SK-N-SH (cell line): ENCODE results near the gene TMEM109. TPM values are rescaled to one million over a fixed set of nuclear protein-coding genes. Genes with fewer than 3 reads are reported as not detected.

Source experiments
- CTCF ChIA-PET: fragments of 300-600, 350-600 bp; formaldehyde crosslinking; extraction: SDS; loops from one replicate; lab custom pipeline; 2021; lab: Yijun Ruan, JAX
- POLR2A ChIA-PET: fragments of 350-600 bp; sonication (Branson Sonifier 250); formaldehyde crosslinking; extraction: SDS; loops from one replicate; lab custom pipeline; 2020; ENCODE audit warnings: antibody characterized with exemption, inconsistent platforms; lab: Yijun Ruan, JAX
- DNase-seq: peaks from one replicate; pipeline ENCODE4 v3.0.0; 2012
- H2AFZ ChIP-seq: fragments of 200-600 bp; sonication (generic); 2 replicates; pipeline ENCODE4 v1.8.1; 2016; ENCODE audit warnings: antibody characterized with exemption, mild to moderate bottlenecking, low read depth
- H3F3A ChIP-seq: fragments of 200-600 bp; sonication (generic); replicated peaks from 2 replicates; pipeline ENCODE3; 2016; ENCODE audit warnings: antibody characterized with exemption, mild to moderate bottlenecking; ENCODE audit not compliant: insufficient read depth
- H3K27ac ChIP-seq, 2 experiments: fragments of 200-500 bp in 1 of 2; fragments of 200-600 bp in 1 of 2; sonication (Bioruptor generic) in 1 of 2; sonication (generic), shearing (Covaris generic) in 1 of 2; 2 replicates each; pipeline versions ENCODE4 v1.5.1 to v1.6.1; 2014 to 2016; ENCODE audit warnings: low read depth in 2 of 2, inconsistent platforms in 1 of 2, low read length in 1 of 2, mild to moderate bottlenecking in 1 of 2, mixed read lengths in 1 of 2
- H3K27me3 ChIP-seq: fragments of 200-600 bp; sonication (generic), shearing (Covaris generic); 2 replicates; pipeline ENCODE4 v1.6.1; 2016; ENCODE audit warnings: mixed run types; ENCODE audit not compliant: insufficient read depth
- H3K36me3 ChIP-seq, 2 experiments: fragments of 200-500 bp in 1 of 2; fragments of 200-600 bp in 1 of 2; sonication (Bioruptor generic) in 1 of 2; sonication (generic) in 1 of 2; replicated peaks in 1 of 2; 2 replicates each; pipeline versions ENCODE3 to v1.5.1; 2014 to 2016; ENCODE audit warnings: low read length in 1 of 2, mild to moderate bottlenecking in 1 of 2; ENCODE audit not compliant: insufficient read depth in 2 of 2, control insufficient read depth in 1 of 2
- H3K4me1 ChIP-seq, 2 experiments: fragments of 200-500 bp in 1 of 2; fragments of 200-600 bp in 1 of 2; sonication (Bioruptor generic) in 1 of 2; sonication (generic), shearing (Covaris generic) in 1 of 2; 2 replicates each; pipeline versions ENCODE4 v1.5.1 to v1.6.1; 2014 to 2016; ENCODE audit warnings: low read depth in 1 of 2, low read length in 1 of 2, mixed run types in 1 of 2; ENCODE audit not compliant: insufficient read depth in 2 of 2, control insufficient read depth in 1 of 2
- H3K4me2 ChIP-seq: fragments of 200-600 bp; sonication (generic), shearing (Covaris generic); 2 replicates; pipeline ENCODE4 v1.6.1; 2017; ENCODE audit warnings: mixed run types
- H3K4me3 ChIP-seq, 2 experiments: fragments of 200-500 bp in 1 of 2; fragments of 200-600 bp in 1 of 2; sonication (Bioruptor generic) in 1 of 2; sonication (generic), shearing (Covaris generic) in 1 of 2; 2 replicates each; pipeline versions ENCODE4 v1.5.1 to v1.8.1; 2014 to 2016; ENCODE audit warnings: low read depth in 2 of 2, inconsistent platforms in 1 of 2, low read length in 1 of 2, mild to moderate bottlenecking in 1 of 2, mixed read lengths in 1 of 2, moderate library complexity in 1 of 2
- H3K79me2 ChIP-seq: fragments of 200-600 bp; sonication (generic); 2 replicates; pipeline ENCODE4 v1.8.1; 2017; ENCODE audit warnings: mild to moderate bottlenecking; ENCODE audit not compliant: insufficient read depth
- H3K9ac ChIP-seq: fragments of 200-600 bp; sonication (generic); 2 replicates; pipeline ENCODE4 v1.6.1; 2017; ENCODE audit warnings: mixed run types
- H3K9me2 ChIP-seq: fragments of 200-600 bp; sonication (generic); 2 replicates; pipeline ENCODE4 v1.6.1; 2017; ENCODE audit warnings: mixed run types
- H3K9me3 ChIP-seq: fragments of 200-600 bp; sonication (generic); 2 replicates; pipeline ENCODE4 v1.6.1; 2017; ENCODE audit warnings: mixed run types, mild to moderate bottlenecking, moderate library complexity
- H4K20me1 ChIP-seq: fragments of 200-600 bp; sonication (generic); 2 replicates; pipeline ENCODE4 v1.6.1; 2017; ENCODE audit warnings: mild to moderate bottlenecking, mixed run types; ENCODE audit not compliant: insufficient read depth
- CTCF ChIP-seq: fragments of 200-600 bp; sonication (generic); IDR thresholded peaks from 2 replicates; pipeline ENCODE4 v1.6.1; 2017; ENCODE audit warnings: antibody characterized with exemption, mild to moderate bottlenecking, moderate library complexity
- EZH2phosphoT487 ChIP-seq: fragments of 200-600 bp; sonication (generic); IDR thresholded peaks from 2 replicates; pipeline ENCODE4 v1.6.1; 2017; ENCODE audit warnings: low read depth, mixed run types, mild to moderate bottlenecking, antibody characterized with exemption, moderate library complexity, borderline replicate concordance
- FOSL2 ChIP-seq: IDR thresholded peaks from 2 replicates; pipeline ENCODE4 v1.4.0; 2012; ENCODE audit warnings: low read depth, mild to moderate bottlenecking, moderate library complexity, borderline replicate concordance
- FOXM1 ChIP-seq: IDR thresholded peaks from 2 replicates; pipeline ENCODE4 v1.4.0; 2012; ENCODE audit warnings: low read depth, mild to moderate bottlenecking
- GATA2 ChIP-seq: sonication (generic); formaldehyde crosslinking; IDR thresholded peaks from 2 replicates; pipeline ENCODE4 v1.5.0; 2020; ENCODE audit warnings: mild to moderate bottlenecking, missing genetic modification reagents
- MXI1 ChIP-seq: IDR thresholded peaks from 2 replicates; pipeline ENCODE4 v1.6.1; 2012; ENCODE audit warnings: mild to moderate bottlenecking, low read depth, low read length, improper control_type of control experiment
- NFIC ChIP-seq: IDR thresholded peaks from 2 replicates; pipeline ENCODE4 v1.4.0; 2012; ENCODE audit warnings: borderline replicate concordance
- POLR2AphosphoS5 ChIP-seq: IDR thresholded peaks from 2 replicates; pipeline ENCODE4 v1.6.1; 2012; ENCODE audit warnings: low read depth, low read length
- RAD21 ChIP-seq: IDR thresholded peaks from 2 replicates; pipeline ENCODE4 v1.6.1; 2012; ENCODE audit warnings: mild to moderate bottlenecking, low read length
- SIN3A ChIP-seq: IDR thresholded peaks from 2 replicates; pipeline ENCODE4 v1.6.1; 2012; ENCODE audit warnings: low read depth, mild to moderate bottlenecking, low read length, moderate library complexity, borderline replicate concordance
- SMC3 ChIP-seq: IDR thresholded peaks from 2 replicates; pipeline ENCODE4 v1.6.1; 2012; ENCODE audit warnings: low read depth, low read length, improper control_type of control experiment
- TAF1 ChIP-seq: IDR thresholded peaks from 2 replicates; pipeline ENCODE4 v1.6.1; 2012; ENCODE audit warnings: low read depth, mild to moderate bottlenecking, low read length, moderate library complexity, borderline replicate concordance
- TCF12 ChIP-seq: IDR thresholded peaks from 2 replicates; pipeline ENCODE4 v1.4.0; 2012
- WGBS: methylation state at CpG from one replicate; pipeline ENCODE4 v1.1.6; 2017; ENCODE audit warnings: low lambda C conversion rate; 5-methylcytosine and 5-hydroxymethylcytosine counted together
- polyA plus RNA-seq, 3 experiments: library from polyadenylated mRNA; depleted of rRNA; stranded (reverse); fragments of >200 nt; gene quantifications; 2 replicates each; pipeline ENCODE4 v1.2.3, GENCODE V29; 2012
- TF ChIP-seq, protein P1 (sequence below): fragments of 150-350 bp; IDR thresholded peaks from 2 replicates; pipeline ENCODE4 v1.6.1; 2016; ENCODE audit warnings: mild to moderate bottlenecking, low read depth, low read length
- TF ChIP-seq, protein P2 (sequence below): IDR thresholded peaks from 2 replicates; pipeline ENCODE4 v1.4.0; 2012; ENCODE audit warnings: low read depth, borderline replicate concordance

Gene TMEM109
- polyA plus RNA-seq, 1 of the 3 experiments (the other 2 are of a cell fraction) = 52.7 TPM

DNA sequence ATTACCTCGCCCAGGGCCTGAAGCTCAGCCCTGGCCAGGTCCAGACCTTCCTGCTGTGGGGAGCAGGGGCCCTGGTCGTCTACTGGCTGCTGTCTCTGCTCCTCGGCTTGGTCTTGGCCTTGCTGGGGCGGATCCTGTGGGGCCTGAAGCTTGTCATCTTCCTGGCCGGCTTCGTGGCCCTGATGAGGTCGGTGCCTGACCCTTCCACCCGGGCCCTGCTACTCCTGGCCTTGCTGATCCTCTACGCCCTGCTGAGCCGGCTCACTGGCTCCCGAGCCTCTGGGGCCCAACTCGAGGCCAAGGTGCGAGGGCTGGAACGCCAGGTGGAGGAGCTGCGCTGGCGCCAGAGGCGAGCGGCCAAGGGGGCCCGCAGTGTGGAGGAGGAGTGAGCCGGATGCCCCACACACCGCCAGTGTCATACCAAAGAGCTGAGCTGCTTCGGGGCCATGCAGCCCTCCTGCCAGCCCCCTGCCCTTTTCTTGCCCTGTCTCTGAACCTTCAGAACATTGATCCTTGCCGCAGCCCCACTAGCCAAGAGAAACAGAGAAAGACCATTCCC, 7.9 kb downstream of the TMEM109 start:
- peaks cover 6 to 23% of the 10 kb centered on the region in 2 experiments for H3K36me3 ChIP-seq
- 93% methylated on average over 13 of the region's 23 CpGs for WGBS
- no peak for DNase-seq

More for the DNA sequence above, 7.9 kb downstream of the TMEM109 start:
- Histone ChIP-seq H3K9me3 (no peaks in the 10 kb centered on the region), H3K9me2 (no peaks in the 10 kb centered on the region), H2AFZ (no peak overlapping the region), H3K79me2 (peaks cover 27% of the 10 kb centered on the region), H3K9ac (no peak overlapping the region), H3K4me1 (peaks cover 7 to 29% of the 10 kb centered on the region in 2 experiments; a peak in 3 of 4 replicates), H3K27ac (no peak overlapping the region), H3K4me3 (no peak overlapping the region), H4K20me1 (no peaks in the 10 kb centered on the region), H3F3A (no peaks in the 10 kb centered on the region), H3K4me2 (no peak overlapping the region), H3K27me3 (no peaks in the 10 kb centered on the region)
- POLR2A ChIA-PET = no interaction called here
- CTCF ChIA-PET = interaction anchor here (1.5 to 5.8 kb wide), 3 partner anchors 22 to 208 kb away, joined by 3 to 21 read pairs (median 6); no protein-coding TSS in a partner anchor
- TF ChIP-seq NFIC = no peak
- TF ChIP-seq GATA2 (CRISPR knock-in tag) = no peak
- TF ChIP-seq TCF12 = no peak
- no peak for TF ChIP-seq EZH2phosphoT487
- TF ChIP-seq CTCF = no peak
- TF ChIP-seq, protein P1, sequence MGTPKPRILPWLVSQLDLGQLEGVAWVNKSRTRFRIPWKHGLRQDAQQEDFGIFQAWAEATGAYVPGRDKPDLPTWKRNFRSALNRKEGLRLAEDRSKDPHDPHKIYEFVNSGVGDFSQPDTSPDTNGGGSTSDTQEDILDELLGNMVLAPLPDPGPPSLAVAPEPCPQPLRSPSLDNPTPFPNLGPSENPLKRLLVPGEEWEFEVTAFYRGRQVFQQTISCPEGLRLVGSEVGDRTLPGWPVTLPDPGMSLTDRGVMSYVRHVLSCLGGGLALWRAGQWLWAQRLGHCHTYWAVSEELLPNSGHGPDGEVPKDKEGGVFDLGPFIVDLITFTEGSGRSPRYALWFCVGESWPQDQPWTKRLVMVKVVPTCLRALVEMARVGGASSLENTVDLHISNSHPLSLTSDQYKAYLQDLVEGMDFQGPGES = no peak
- TF ChIP-seq SMC3 = no peak
- no peak for TF ChIP-seq FOSL2
- TF ChIP-seq TAF1 = no peak
- TF ChIP-seq, protein P2, sequence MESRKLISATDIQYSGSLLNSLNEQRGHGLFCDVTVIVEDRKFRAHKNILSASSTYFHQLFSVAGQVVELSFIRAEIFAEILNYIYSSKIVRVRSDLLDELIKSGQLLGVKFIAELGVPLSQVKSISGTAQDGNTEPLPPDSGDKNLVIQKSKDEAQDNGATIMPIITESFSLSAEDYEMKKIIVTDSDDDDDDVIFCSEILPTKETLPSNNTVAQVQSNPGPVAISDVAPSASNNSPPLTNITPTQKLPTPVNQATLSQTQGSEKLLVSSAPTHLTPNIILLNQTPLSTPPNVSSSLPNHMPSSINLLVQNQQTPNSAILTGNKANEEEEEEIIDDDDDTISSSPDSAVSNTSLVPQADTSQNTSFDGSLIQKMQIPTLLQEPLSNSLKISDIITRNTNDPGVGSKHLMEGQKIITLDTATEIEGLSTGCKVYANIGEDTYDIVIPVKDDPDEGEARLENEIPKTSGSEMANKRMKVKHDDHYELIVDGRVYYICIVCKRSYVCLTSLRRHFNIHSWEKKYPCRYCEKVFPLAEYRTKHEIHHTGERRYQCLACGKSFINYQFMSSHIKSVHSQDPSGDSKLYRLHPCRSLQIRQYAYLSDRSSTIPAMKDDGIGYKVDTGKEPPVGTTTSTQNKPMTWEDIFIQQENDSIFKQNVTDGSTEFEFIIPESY = no peak
- TF ChIP-seq RAD21 = no peak
- TF ChIP-seq SIN3A = no peak
- no peak for TF ChIP-seq POLR2AphosphoS5
- no peak for TF ChIP-seq MXI1
- no peak for TF ChIP-seq FOXM1
